22Rv1 (cell line): ENCODE data around the gene USP20.

Experiments
- H3K27ac ChIP-seq: fragments of 450-650 bp; 2 replicates; pipeline ENCODE4 v1.5.1; 2017
- CTCF ChIP-seq: fragments of 450-650 bp; IDR thresholded peaks from 2 replicates; pipeline ENCODE4 v1.5.1; 2017; ENCODE audit warnings: mild to moderate bottlenecking
- ZFX ChIP-seq: fragments of 450-650 bp; IDR thresholded peaks from 2 replicates; pipeline ENCODE4 v1.6.1; 2017; ENCODE audit warnings: antibody characterized with exemption, borderline replicate concordance

USP20 gene

DNA sequence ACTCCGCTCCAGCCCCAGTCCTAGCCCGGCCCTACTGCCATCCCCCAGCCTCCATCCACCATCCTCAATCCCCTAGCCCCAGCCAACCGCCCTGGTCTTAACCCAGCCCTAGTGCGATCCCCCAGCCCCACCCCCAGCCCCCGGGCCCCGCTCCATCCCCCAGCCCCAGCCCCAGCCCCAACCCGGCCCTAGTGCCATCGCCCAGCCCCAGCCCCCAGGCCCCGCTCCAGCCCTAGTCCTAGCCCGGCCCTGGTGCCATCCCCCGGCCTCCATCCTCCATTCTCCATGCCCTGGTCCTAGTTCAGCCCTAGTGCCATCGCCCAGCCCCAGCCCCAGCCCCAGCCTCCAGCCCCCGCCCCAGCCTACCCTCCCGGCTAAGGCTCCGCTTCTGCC is 11.7 kb upstream of the USP20 start:
- no peak for TF ChIP-seq ZFX
- TF ChIP-seq CTCF = no peak
- H3K27ac ChIP-seq = peak overlapping the region; percentile 69

DNA sequence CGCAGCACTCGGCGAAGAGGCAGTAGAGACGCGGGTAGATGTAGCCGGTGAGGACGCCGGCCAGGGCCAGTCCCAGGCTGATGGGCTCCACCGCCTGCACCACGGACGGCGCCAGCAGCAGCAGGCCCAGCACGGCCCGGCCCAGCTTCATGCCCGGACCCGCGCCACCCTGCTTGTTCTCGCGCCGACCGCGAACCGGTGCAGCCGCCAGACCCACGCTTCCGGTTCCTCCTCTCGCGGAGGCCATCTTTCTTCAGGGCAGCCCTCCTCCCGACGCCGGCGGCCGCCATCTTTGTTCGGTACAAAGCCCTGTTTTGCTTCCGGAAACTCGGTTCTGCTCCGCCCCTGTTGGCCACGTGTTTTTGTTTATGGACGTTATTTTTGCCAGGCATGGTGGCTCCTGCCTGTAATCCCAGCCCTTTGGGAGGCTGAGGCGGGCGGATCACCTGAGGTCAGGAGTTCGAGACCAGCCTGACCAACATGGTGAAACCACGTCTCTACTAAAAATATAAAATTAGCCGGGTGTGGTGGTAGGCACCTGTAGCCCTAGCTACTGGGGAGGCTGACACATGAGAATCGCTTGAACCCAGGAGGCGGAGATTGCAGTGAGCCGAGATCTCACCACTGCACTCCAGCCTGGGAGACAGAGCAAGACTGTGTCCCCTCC is 11.2 kb upstream of the USP20 start, which contains the start of gene TOR1A:
Gene TOR1A, minus strand, starts transcription at position 202 of the 667 bp plus-strand sequence. Its CDS starts 51 bp downstream, at position 151.
- H3K27ac ChIP-seq = peak within 1 kb of the TSS; percentile 69
- TF ChIP-seq CTCF (no peak), ZFX (no peak)

- peak overlapping the region; percentile 18; the same call in 1 of the 2 replicates for H3K27ac ChIP-seq
- TF ChIP-seq ZFX (no peak), CTCF (no peak)
These were observed 8.9 kb upstream of the USP20 start for GRCh38 chr9:129826344-129826743.

DNA sequence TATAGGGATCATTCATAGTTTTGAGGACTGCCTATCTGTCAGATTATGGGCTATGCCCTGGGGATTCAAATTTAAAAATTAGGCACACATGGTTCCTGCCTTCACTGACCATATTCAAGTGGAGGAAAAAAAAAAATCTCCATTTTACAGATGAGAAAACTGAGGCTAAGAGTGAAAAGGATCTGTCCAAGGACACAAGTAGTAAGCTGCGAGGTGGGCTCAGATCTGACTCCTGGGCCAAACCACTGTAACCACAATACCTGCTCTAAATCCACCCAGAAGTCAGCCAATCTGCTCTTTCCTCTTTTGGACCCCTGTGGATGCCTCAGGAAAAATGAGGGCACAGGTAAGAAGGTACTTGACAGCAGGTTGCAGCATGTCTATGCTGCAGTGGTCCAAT is 8.5 kb upstream of the USP20 start:
- TF ChIP-seq ZFX (no peak), CTCF (no peak)
- H3K27ac ChIP-seq = peak overlapping the region; percentile 18; the same call in 1 of the 2 replicates

- TF ChIP-seq CTCF (no peak), ZFX (no peak)
- H3K27ac ChIP-seq = peak overlapping the region; percentile 18; the same call in 1 of the 2 replicates
These were observed 7.2 kb upstream of the USP20 start for GRCh38 chr9:129828051-129828450.

GRCh38 chr9:129828969-129829368 is 6.3 kb upstream of the USP20 start:
- H3K27ac ChIP-seq = no peak overlapping the region

More at GRCh38 chr9:129828969-129829368, 6.3 kb upstream of the USP20 start:
- no peak for TF ChIP-seq ZFX
- TF ChIP-seq CTCF = no peak
